GM13977 (cell line): ENCODE data around the gene CD96.

Experiments
- DNase-seq: peaks from one replicate; pipeline ENCODE4 v3.0.0; 2012; ENCODE audit warnings: low spot score
- CTCF ChIP-seq: IDR thresholded peaks from 2 replicates; pipeline ENCODE4 v1.5.1; 2012; ENCODE audit warnings: mild to moderate bottlenecking, control low read depth; ENCODE audit not compliant: insufficient read depth; ENCODE audit errors: extremely low read depth, missing control alignments
- in situ Hi-C: fragments of 300-500 bp; cut with MboI; formaldehyde crosslinking; loops from one replicate; pipeline ENCODE4 v1.12.0; 2022; ENCODE audit warnings: low sequenced_read_pairs, low pct_unique_long_range_greater_than_20kb, mixed read lengths, inconsistent platforms; ENCODE audit not compliant: unreplicated experiment

CD96 gene

DNA sequence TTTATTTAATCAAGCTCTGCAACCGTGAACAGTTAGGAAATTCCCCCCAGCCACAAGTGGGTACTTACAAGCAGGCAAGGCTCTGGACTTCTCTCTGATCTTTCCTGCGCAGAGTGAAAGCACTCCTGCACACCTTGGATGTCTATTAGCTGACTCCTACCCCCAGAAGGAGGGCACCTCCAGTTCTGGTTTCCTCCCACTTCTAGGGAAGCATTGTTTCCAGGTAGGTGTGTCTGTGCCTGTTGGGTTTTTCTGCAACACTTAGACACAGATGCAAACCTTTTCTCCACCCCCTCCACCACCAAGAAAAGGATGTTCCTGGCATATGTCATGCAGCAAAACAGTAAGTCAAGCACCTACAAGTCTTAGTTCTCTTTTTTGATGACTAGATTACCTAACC is 53.2 kb downstream of the CD96 start, which contains the start of gene ZBED2:
TSS of gene ZBED2 (minus strand) at position 115 of the 400 bp plus-strand sequence. CDS start 1,145 bp downstream, outside the sequence.
- in situ Hi-C loops, result no loop called here
- DNase-seq, result peak; percentile 23
- TF ChIP-seq CTCF, result no peak

DNA sequence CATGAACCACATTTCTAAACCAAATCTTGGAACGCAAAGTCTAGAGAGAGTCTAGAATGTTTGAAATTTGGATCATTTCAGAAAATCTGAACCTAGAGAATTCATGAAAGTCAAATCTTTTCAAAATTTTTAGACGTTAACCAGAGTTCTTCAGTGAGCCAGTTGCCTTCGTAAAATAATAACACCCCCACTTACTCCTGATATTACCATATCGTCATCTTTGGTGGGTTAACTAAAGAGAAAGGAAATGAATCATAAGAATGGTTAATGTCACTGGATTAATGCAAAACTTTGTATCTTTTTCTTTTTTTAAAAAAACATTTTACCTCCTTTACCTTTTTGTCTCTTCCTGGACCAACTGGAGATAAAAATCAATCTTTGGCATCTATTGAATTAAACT is 54.3 kb downstream of the CD96 start:
- in situ Hi-C loops, result no loop called here

GRCh38 chr3:111598139-111598538 is 56.1 kb downstream of the CD96 start:
- in situ Hi-C loops, result no loop called here
- DNase-seq, result no peak
- no peak for TF ChIP-seq CTCF

More for the DNA sequence above, 54.3 kb downstream of the CD96 start:
- no peak for DNase-seq
- TF ChIP-seq CTCF, result no peak

DNA sequence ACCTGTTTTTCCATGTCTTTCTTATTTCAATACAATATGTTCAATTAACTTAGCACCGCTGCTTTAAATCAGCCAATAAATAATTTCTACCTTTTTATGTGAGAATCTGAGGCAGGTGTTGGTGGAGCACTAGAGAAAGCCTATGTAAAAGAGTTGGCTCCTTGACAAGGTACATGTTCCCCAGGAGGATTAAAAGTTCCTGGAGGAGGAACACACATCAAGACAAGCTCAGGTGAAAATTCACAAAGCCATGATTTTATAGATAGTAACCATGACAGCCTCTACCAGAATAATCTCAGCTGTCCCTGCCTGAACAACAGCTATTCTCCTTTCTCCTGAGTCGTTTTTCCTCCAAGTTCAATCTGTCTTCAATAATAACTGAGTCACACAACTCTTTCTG is 56.6 kb downstream of the CD96 start:
- in situ Hi-C loops, result no loop called here
- DNase-seq, result no peak
- no peak for TF ChIP-seq CTCF

- no peak for DNase-seq
- in situ Hi-C loops, result no loop called here
- TF ChIP-seq CTCF, result no peak
These were observed 59.8 kb downstream of the CD96 start for GRCh38 chr3:111601810-111602209.

- TF ChIP-seq CTCF, result no peak
- in situ Hi-C loops, result no loop called here
- DNase-seq, result no peak
These were observed 61.7 kb downstream of the CD96 start for GRCh38 chr3:111603679-111604078.

- in situ Hi-C loops, result no loop called here
- DNase-seq, result no peak
- TF ChIP-seq CTCF, result no peak
These were observed 62.1 kb downstream of the CD96 start for GRCh38 chr3:111604119-111604518.
